Keratinocyte (primary cell): ENCODE data around the gene CTNNA3. TPM values are rescaled to one million over a fixed set of nuclear protein-coding genes. Genes with fewer than 3 reads are reported as not detected.

Source experiments
- DNase-seq: peaks from one replicate; pipeline ENCODE4 v3.0.0-alpha.2; 2011; ENCODE audit warnings: low read depth, missing footprints, low spot score
- FAIRE-seq: peaks from 2 replicates; lab custom pipeline; 2011; peaks lifted over from hg19 to GRCh38; lab: Jason Lieb, UNC
- H2AFZ ChIP-seq: 2 replicates; pipeline ENCODE4 v1.6.0; 2012; ENCODE audit warnings: low read length, control low read depth, inconsistent platforms; ENCODE audit not compliant: control insufficient read depth
- H3K27ac ChIP-seq: 2 replicates; pipeline ENCODE4 v1.5.1; 2011; ENCODE audit warnings: low read length; ENCODE audit not compliant: control insufficient read depth, insufficient read depth
- H3K27me3 ChIP-seq: 3 replicates; pipeline ENCODE4 v1.6.0; 2011; ENCODE audit warnings: low read length; ENCODE audit not compliant: control insufficient read depth, insufficient read depth; ENCODE audit errors: extremely low read depth
- H3K36me3 ChIP-seq, 2 experiments: 2 replicates in 1 of 2; 3 replicates in 1 of 2; pipeline ENCODE4 v1.5.1; 2011; ENCODE audit warnings: low read length in 2 of 2, mild to moderate bottlenecking in 1 of 2; ENCODE audit not compliant: control insufficient read depth in 2 of 2, insufficient read depth in 2 of 2; ENCODE audit errors: extremely low read depth in 1 of 2
- H3K4me1 ChIP-seq: 3 replicates; pipeline ENCODE4 v1.5.1; 2011; ENCODE audit warnings: low read length; ENCODE audit not compliant: control insufficient read depth, insufficient read depth; ENCODE audit errors: extremely low read depth
- H3K4me2 ChIP-seq: 3 replicates; pipeline ENCODE4 v1.6.0; 2011; ENCODE audit warnings: low read depth, low read length; ENCODE audit not compliant: control insufficient read depth, insufficient read depth; ENCODE audit errors: extremely low read depth
- H3K4me3 ChIP-seq, 3 experiments: fragments of 200-600 bp in 1 of 3; sonication (generic) in 1 of 3; 2 replicates in 2 of 3; 3 replicates in 1 of 3; pipeline ENCODE4 v1.5.1; 2011 to 2016; ENCODE audit warnings: low read length in 3 of 3, mild to moderate bottlenecking in 3 of 3, control low read depth in 2 of 3, inconsistent platforms in 1 of 3, low read depth in 1 of 3, mixed read lengths in 1 of 3, mixed run types in 1 of 3, moderate library complexity in 1 of 3; ENCODE audit not compliant: control insufficient read depth in 2 of 3, insufficient read depth in 2 of 3; ENCODE audit errors: extremely low read depth in 1 of 3
- H3K79me2 ChIP-seq: 2 replicates; pipeline ENCODE4 v1.6.0; 2012; ENCODE audit warnings: low read length; ENCODE audit not compliant: control insufficient read depth, insufficient read depth
- H3K9ac ChIP-seq: 3 replicates; pipeline ENCODE4 v1.6.0; 2011; ENCODE audit warnings: low read length; ENCODE audit not compliant: control insufficient read depth, insufficient read depth; ENCODE audit errors: extremely low read depth
- H3K9me1 ChIP-seq: 3 replicates; pipeline ENCODE4 v1.6.0; 2011; ENCODE audit warnings: low read length; ENCODE audit not compliant: control insufficient read depth, insufficient read depth; ENCODE audit errors: extremely low read depth
- H3K9me3 ChIP-seq: 2 replicates; pipeline ENCODE4 v1.5.1; 2012; ENCODE audit warnings: low read depth, low read length; ENCODE audit not compliant: control insufficient read depth
- H4K20me1 ChIP-seq: 3 replicates; pipeline ENCODE4 v1.6.0; 2011; ENCODE audit warnings: low read length; ENCODE audit not compliant: control insufficient read depth, insufficient read depth; ENCODE audit errors: extremely low read depth
- EZH2 ChIP-seq: IDR thresholded peaks from one replicate; pipeline ENCODE4 v1.6.1; 2012; ENCODE audit warnings: inconsistent platforms, mild to moderate bottlenecking, low read length, moderate library complexity
- dilution Hi-C: fragments of 300-500 bp; cut with MboI; formaldehyde crosslinking; loops from one replicate; pipeline ENCODE4 v1.7.0; 2020; ENCODE audit warnings: low sequenced_read_pairs; ENCODE audit not compliant: extremely low pct_ligation_motif_present
- polyA plus RNA-seq, 5 experiments: library from polyadenylated mRNA; depleted of rRNA in 3 of 5; stranded (reverse) in 3 of 5; stranded (forward) in 1 of 5; unstranded in 1 of 5; fragments of >200 nt; gene quantifications; 1 replicate in 1 of 5; 2 replicates in 3 of 5; 3 replicates in 1 of 5; pipeline versions ENCODE4 v1.2.1 to v1.2.3, GENCODE V29; 2011 to 2012; ENCODE audit warnings: missing spikeins in 2 of 5, low read depth in 1 of 5, low replicate concordance in 1 of 5
- TF ChIP-seq, protein P1 (sequence below), 3 experiments: IDR thresholded peaks in 1 of 3; conservative IDR thresholded peaks in 1 of 3; optimal IDR thresholded peaks in 1 of 3; 2 replicates in 2 of 3; 3 replicates in 1 of 3; pipeline versions ENCODE3 to v1.5.1; 2011; ENCODE audit warnings: low read length in 3 of 3, mild to moderate bottlenecking in 3 of 3, moderate library complexity in 2 of 3, control low read depth in 1 of 3, inconsistent platforms in 1 of 3; ENCODE audit not compliant: insufficient read depth in 2 of 3; ENCODE audit errors: extremely low read depth in 1 of 3

The CTNNA3 gene
- polyA plus RNA-seq, 1 donor (not counting 4 experiments of a cell fraction or from before 2014, with no cell fraction given), result 0.01 TPM

GRCh38 chr10:67022099-67022498 is 673.9 kb downstream of the CTNNA3 start:
- Histone ChIP-seq H3K4me2 (no peak overlapping the region), H2AFZ (no peak overlapping the region), H3K9me3 (no peaks in the 10 kb centered on the region), H3K79me2 (no peaks in the 10 kb centered on the region), H3K9ac (no peak overlapping the region), H3K9me1 (no peaks in the 10 kb centered on the region), H4K20me1 (no peaks in the 10 kb centered on the region), H3K36me3 (no peaks in the 10 kb centered on the region), H3K4me1 (no peaks in the 10 kb centered on the region), H3K4me3 (no peak overlapping the region), H3K27me3 (no peaks in the 10 kb centered on the region), H3K27ac (no peak overlapping the region)
- TF ChIP-seq EZH2, result no peak
- TF ChIP-seq, protein P1, sequence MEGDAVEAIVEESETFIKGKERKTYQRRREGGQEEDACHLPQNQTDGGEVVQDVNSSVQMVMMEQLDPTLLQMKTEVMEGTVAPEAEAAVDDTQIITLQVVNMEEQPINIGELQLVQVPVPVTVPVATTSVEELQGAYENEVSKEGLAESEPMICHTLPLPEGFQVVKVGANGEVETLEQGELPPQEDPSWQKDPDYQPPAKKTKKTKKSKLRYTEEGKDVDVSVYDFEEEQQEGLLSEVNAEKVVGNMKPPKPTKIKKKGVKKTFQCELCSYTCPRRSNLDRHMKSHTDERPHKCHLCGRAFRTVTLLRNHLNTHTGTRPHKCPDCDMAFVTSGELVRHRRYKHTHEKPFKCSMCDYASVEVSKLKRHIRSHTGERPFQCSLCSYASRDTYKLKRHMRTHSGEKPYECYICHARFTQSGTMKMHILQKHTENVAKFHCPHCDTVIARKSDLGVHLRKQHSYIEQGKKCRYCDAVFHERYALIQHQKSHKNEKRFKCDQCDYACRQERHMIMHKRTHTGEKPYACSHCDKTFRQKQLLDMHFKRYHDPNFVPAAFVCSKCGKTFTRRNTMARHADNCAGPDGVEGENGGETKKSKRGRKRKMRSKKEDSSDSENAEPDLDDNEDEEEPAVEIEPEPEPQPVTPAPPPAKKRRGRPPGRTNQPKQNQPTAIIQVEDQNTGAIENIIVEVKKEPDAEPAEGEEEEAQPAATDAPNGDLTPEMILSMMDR (optimal IDR thresholded peaks at IDR 0.05 in 1 of 3, IDR thresholded peaks at IDR 0.05 in 1 of 3, conservative IDR thresholded peaks at IDR 0.05 in 1 of 3; ENCODE audit: extremely low read depth in 1 of 3, insufficient read depth in 2 of 3, low read length in 3 of 3), result no peak
- dilution Hi-C loops, result no loop called here
- no peak for FAIRE-seq
- DNase-seq, result no peak

DNA sequence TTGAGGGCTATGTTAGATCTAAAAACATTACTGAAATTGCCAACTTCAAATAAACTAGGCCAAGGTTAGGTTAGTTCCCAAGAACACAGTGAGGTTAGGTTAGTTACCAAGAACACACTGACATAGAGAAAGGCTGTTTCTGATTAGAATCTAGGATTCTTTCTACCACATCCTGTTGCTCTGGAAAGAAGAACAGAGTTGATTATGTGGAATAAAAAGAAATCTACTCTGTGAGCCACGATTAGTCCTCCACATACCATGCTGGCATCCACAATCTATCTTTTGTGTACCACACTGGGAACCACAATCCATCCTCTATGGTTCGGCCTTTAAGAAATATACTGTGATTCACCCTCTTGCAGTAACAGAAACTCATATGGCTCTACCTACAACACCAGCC is 678.8 kb downstream of the CTNNA3 start:
- Histone ChIP-seq H3K27me3 (no peaks in the 10 kb centered on the region), H3K27ac (no peak overlapping the region), H3K4me2 (no peak overlapping the region), H3K9ac (no peak overlapping the region), H2AFZ (no peak overlapping the region), H4K20me1 (no peaks in the 10 kb centered on the region), H3K9me3 (no peaks in the 10 kb centered on the region), H3K36me3 (no peaks in the 10 kb centered on the region), H3K79me2 (no peaks in the 10 kb centered on the region), H3K4me3 (no peak overlapping the region), H3K4me1 (no peaks in the 10 kb centered on the region), H3K9me1 (no peaks in the 10 kb centered on the region)
- no peak for DNase-seq
- TF ChIP-seq EZH2, result no peak
- TF ChIP-seq, protein P1 (optimal IDR thresholded peaks at IDR 0.05 in 1 of 3, IDR thresholded peaks at IDR 0.05 in 1 of 3, conservative IDR thresholded peaks at IDR 0.05 in 1 of 3; ENCODE audit: extremely low read depth in 1 of 3, insufficient read depth in 2 of 3, low read length in 3 of 3), result no peak
- FAIRE-seq, result no peak
- dilution Hi-C loops, result no loop called here
